HG02981 (cell line): Measurements from ENCODE around the gene PRSS36.
A peak's percentile ranks its signal among the peaks of the same experiment; 100 is the strongest.

Experiments
- ATAC-seq: cut with Tn5 transposase; IDR thresholded peaks from one replicate; pipeline ENCODE4 v1.9.1; 2021; ENCODE audit warnings: mild to moderate bottlenecking, moderate library complexity; ENCODE audit not compliant: unreplicated experiment

Gene PRSS36

DNA sequence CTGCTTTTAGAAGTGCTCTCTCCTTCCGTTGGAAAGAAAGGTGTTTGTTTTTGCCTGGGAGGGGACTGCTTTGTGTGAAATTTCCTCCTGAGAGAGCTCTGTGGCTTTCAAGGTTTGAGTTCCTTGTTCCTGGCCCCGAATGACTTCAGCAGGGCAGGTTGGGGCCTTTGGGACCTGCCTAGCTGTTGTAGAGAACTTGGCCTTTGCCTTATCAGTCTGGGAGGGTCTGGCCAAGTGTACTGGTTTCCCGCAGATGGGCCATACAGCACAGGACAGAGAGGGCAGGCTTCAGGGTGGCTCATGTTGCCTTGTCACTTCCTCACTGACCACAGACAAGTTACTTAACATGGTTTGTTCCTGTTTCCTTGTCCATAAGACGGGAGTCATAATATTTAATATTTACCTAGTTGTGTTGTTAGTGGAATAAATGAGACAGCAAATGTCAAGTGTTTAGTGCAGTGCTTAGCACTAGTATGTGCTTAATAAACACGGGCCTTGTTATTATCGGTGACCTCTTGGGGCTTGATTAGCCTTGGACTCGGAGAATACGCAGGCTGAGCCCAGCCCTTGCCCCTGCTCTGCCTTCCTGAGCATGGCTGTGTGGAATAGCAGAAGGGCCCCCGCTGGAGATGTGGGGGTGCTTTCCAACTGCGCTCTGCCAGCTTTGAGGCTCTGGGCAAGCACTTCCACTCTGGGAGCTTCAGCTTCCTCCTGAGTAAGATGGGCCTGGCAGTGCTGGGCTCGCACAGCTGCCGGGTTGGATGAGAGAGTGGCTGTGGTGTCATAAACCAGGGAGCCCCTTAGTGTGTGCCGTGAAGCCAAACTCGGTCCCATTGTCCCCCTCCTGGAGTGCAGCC is 20.9 kb downstream of the PRSS36 start:
- ATAC-seq = no peak

DNA sequence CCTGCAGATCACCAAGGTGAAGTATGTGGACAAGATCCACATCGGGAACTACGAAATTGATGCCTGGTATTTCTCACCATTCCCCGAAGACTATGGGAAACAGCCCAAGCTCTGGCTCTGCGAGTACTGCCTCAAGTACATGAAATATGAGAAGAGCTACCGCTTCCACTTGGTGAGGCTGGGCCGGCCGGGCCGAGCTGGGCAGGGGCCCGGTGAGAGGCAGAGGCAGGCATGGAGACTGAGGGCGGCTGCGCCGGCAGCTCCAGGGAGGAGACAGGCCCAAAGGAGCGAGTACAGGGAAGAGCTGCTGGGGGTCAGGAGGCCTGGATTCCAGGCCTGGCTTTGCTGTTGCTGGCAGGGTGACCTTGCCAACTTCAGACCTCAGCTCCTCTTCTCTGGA is 22.7 kb downstream of the PRSS36 start:
- no peak for ATAC-seq

DNA sequence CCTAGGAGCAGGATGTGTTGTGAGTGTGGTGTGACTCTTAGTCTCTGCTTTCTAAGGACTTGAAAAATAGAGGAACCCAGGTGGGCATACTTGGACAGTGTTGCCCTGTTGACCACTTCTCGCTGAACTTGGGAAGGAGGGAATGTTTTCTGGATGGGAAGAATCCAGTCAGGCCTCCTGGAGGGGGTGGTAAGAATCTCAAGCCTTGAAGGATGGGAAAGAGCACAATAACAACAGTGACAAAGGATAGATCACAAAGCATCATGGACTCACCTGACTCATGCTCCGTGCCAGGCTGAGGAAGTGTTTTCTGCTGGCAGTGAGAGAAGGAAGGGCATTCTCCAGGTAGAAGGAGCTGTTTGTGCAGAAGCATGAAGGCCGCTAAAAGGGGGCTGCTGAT is 24.0 kb downstream of the PRSS36 start:
- ATAC-seq = no peak

DNA sequence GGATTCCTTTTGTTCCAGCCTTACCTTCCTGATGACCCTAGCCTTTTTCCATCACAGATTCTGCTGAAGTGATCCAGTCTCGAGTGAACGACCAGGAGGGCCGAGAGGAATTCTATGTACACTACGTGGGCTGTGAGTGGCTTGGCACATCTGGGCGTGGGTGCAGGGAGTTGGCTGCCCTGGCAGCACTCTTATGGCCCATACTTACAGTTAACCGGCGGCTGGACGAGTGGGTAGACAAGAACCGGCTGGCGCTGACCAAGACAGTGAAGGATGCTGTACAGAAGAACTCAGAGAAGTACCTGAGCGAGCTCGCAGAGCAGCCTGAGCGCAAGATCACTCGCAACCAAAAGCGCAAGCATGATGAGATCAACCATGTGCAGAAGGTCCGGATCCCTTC is 29.7 kb downstream of the PRSS36 start:
- no peak for ATAC-seq

DNA sequence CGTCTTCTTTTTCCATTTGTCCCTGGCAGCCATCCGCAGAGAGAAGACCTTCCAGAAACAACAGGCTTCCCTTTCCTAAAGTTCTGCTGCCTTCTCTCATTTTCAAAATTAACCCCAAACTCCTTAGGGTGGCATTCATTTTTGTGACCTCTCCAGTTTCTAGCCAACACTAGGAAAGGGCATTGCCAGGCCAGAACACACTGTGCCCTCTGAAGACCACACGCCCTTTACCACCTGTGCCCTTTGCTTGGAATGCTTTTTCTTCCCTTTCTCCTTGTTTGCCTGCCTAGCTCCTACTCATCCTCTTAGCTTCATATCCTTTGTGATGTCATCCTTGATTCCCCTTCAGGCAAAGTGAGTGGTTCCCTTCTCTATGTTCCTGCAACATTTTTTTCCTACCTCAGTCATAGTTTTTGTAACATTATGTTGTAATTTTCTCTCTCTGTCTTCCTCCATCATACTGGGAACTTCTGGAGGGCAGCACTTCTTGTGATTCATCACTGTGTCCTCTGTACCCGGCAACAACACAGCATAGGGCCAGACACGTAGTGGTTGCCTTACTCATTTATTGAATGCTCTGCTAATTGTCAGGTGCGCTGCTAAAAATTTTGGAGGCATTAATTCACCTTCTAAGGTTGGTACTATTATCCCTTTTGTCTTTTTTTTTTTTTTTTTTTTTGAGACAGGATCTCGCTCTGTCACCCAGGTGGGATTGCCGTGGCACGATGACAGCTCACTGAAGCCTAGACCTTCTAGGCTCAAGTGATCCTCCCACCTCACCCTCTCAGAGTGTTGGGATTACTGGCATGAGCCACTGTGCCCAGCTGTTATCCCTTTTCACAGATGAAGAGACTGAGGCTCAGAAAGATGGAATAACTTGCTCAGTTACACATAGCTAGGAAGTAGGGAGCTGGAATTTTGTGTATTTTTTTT is 31.4 kb downstream of the PRSS36 start:
- ATAC-seq = no peak

DNA sequence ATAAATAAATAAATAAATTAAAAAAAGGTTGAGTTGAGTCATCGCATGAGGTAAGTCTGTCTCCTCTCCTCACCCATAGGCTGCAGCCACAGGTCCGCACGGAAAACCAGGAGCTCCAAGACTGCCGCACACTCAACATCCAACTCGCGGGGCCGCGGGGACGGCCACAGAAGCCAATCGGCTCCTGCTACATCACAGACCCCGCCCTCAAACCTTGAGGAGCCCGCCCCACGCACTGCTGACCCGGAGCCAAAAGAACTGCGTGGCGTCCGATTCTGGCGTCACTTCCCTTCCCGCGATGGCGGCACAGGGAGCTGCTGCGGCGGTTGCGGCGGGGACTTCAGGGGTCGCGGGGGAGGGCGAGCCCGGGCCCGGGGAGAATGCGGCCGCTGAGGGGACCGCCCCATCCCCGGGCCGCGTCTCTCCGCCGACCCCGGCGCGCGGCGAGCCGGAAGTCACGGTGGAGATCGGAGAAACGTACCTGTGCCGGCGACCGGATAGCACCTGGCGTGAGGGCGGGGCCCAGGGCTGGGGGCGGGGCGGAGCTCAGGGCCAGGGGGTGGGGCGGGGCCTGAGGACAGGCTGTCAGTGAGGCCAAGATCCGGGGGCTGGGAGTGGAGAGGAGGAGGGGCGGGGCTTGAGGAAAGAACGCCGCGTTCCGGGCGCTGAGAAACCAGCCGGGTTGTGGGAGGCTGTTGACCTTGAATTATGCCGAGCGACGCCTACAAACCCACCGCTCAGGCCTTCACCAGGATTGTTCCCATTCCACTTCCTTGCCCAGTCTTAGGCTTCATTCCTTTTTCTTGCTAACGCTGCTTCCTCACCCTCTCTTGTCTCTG is 32.3 kb downstream of the PRSS36 start, which contains the start of gene KAT8:
KAT8 (plus strand) TSS at position 281 of the 839 bp plus-strand sequence; CDS start at position 299, 18 bp downstream.
- ATAC-seq = peak; percentile 85

DNA sequence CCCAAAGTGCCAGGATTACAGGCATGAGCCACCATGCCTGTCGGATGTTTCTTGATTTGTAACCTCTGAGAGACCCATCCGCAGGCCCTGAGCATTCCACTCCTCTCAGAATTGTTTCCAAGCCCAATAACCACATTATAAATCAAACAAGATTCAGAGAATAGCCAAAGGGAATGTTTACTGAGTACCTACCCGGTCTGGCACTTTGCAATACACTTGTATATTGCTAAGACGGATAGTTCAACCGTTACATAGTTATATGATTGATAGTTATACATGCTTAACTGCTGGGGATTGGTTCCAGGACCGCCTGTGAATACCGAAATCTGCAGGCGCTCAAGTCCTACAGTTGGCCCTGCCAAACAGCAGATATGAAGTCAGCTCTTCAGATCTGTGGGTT is 35.4 kb downstream of the PRSS36 start:
- no peak for ATAC-seq

DNA sequence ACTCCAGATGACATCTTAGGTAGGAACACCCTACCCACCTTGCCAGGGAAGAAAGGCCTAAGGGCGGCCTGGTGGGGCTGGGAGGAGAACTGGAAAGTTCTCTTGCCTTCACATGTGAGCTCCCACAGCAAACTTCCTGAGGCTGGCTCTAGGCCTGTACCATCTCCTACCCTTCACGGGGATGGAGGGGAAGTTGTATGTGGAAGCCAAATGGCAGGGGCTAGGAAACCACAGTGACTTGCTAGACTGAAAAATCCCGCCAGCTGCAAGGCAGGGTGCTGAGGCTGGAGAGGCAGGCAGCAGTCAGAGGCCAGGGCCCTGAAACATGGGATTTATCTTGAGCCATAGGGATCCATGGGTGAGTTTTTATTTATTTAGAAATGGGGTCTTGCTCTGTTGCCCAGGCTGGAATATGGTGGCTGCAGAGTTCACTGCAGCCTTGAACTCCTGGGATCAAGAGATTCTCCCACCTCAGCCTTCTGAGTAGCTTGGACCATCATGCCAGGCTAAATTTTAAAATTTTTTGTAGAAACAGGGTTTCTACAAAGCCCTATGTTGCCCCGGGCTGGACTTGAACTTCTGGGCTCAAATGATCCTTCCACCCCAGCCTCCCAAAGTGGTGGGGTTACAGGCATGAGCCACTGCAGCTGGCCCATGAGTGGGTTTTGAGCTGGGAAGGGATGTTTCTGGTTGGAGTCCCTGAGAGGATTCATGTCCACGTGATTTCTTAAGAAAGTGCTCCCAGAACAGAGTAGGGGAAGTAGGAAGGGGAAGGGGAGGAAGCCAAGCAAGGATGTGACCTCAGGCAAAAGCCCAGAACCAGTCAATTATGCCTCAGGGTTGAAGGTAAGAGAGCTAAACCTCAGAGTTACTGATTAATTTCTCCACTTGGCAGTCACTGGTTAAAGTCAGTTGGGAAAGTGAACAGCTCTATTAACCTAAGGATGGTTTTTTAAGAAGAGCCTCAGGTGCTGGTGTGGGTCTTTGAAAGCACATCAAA is 36.4 kb downstream of the PRSS36 start:
- ATAC-seq = peak; percentile 30

DNA sequence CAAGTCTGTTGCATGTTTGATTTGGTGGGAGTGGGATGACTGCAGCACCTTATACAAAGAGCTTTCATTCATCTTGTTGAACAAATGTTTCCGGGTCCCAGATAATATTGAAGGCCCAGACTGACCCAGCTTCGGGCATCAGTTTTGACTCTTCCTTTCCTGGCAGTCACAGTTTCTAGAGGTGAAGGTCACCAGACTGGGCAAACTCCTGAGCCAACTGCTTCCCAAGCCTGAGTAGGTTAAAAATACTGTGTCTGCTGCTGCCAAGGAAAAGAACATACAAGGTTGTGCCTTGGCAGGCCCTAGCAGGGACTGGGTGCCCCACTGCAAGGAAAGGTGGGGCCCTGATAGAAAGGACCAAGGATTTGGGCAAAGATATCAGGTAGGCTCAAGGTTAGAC is 37.2 kb downstream of the PRSS36 start:
- ATAC-seq = no peak

DNA sequence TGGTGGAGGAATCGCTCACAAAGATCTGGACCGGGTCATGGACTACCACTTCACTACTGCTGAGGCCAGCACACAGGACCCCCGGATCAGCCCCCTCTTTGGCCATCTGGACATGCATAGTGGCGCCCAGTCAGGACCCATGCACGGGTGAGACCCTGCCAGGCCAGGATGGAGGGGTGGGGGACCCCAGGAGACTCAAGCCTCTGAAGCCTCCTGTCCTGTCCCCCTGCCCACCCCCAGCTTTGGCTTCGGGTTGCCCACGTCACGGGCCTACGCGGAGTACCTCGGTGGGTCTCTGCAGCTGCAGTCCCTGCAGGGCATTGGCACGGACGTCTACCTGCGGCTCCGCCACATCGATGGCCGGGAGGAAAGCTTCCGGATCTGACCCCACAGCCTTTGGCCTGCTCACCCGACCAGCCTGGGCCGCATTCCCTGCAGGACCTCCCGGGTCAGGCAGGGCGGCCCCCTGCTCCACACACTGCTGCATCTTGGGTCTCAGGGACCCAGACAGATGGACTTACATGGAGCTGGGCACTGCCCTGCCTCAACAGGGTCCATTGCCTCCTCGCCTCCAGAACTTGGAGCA is 37.9 kb downstream of the PRSS36 start:
- no peak for ATAC-seq

DNA sequence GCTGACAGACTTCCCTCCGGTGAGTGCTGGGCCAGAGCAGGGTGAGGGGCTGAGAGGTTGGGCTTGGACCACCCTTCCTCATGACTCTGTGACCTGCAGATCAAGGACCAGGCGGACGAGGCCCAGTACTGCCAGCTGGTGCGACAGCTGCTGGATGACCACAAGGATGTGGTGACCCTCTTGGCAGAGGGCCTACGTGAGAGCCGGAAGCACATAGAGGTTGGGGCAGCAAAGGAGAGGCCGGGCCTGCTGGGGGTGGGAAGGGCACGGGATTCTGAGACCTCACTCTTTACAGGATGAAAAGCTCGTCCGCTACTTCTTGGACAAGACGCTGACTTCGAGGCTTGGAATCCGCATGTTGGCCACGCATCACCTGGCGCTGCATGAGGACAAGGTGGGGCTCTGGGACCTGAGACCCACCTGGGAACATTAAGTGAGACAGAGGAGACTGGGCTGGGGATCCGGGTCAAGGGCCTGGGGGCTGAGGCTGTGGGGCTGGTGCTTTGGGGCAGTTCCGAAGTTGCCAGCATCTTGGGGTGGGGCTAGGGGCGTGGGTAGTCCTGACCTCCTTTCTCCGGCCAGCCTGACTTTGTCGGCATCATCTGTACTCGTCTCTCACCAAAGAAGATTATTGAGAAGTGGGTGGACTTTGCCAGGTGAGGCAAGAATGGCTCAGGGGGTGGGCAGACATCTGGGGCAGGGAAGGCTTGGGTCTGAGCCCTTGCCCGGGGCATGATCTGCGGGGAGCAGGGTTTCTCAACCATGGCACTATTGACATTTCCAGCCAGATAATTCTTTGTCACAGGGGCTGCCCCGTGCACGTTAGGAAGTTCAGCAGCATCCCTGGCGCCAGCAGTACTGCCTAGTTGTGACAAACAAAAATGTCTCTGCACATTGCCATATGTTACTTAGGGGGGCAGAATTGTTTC is 39.5 kb downstream of the PRSS36 start:
- no peak for ATAC-seq

DNA sequence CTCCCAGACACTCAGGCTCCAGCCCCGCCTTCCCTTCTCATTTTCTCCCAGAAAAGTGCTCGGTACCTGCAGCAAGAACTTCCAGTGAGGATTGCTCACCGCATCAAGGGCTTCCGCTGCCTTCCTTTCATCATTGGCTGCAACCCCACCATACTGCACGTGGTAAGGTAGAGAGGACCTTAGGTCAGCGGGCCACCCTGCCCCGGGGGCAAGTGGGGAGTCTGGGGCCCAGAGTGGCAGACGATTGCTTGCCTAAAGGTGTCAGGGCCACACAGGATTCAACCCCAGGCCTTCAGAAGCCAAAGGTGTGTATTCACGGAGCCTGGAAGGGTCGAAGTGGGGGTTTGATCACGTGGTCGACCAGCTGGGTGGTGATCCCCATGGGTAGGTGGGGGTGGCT is 40.2 kb downstream of the PRSS36 start:
- no peak for ATAC-seq

DNA sequence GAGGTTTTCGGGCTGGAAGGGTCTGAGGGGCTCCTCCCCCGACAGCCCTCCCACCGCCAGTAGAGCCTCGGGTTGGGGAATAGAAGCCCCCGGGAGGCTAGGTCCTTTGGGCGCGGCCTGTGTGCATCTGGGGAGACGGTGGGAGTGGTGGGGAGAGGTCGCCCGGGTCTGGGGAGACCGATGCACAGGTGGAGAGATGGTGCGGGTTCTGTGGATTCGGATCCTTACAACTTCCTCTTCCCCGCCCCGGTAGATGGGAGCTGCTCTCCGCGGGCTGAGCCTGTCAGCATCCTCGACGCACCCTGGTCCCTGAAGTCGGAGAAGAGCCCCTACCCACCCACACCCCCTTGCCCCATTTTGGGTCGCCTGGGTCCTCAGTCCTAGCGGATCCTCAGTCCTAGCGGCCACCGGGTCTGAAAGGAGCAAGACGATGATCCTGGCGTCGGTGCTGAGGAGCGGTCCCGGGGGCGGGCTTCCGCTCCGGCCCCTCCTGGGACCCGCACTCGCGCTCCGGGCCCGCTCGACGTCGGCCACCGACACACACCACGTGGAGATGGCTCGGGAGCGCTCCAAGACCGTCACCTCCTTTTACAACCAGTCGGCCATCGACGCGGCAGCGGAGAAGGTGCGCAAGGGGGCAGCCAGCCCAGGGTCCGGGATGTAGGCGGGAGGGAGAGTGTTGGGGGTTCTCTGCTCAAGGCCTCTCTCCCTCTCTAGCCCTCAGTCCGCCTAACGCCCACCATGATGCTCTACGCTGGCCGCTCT is 40.9 kb downstream of the PRSS36 start:
- no peak for ATAC-seq

DNA sequence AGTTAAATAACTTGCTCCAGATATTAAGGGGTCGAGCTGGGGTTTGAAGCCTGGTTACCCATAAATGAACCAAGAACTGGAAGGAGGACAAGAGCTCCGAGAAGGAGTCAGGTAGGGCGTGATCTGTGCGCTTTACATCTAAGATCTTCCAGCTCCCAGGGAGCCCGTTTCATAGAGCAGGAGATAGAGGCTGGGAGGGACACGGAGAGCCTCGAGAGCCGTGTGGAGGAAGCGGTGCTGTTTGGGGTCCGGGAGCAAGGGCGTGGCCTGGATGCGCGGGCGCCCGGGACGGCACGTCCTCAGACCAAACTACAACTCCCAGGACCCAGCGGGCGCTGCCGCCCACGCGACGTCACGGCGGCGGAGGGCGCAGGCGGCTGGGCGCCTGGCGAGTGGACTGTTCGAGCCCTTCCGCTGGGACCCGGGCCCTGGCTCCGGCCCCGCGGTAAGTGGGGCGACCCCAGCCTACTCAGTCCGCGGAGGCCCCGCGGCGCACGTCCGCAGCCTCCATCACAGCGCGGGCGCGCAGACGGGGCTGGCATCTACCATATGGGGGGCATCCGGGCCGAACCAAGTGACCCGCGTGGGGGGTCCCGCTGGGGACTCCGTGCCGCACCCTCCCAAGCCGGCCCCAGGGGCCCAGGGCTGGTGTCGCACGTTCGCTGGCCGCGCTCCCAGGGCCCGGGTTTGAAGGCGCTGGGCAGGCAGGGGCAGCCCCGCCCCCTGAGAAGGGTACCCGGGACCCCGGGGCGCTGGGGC is 41.7 kb downstream of the PRSS36 start, which contains the start of gene BCKDK:
BCKDK (plus strand) TSS at position 352 of the 759 bp plus-strand sequence. CDS start 838 bp downstream, outside the sequence.
- peak; percentile 67 for ATAC-seq

DNA sequence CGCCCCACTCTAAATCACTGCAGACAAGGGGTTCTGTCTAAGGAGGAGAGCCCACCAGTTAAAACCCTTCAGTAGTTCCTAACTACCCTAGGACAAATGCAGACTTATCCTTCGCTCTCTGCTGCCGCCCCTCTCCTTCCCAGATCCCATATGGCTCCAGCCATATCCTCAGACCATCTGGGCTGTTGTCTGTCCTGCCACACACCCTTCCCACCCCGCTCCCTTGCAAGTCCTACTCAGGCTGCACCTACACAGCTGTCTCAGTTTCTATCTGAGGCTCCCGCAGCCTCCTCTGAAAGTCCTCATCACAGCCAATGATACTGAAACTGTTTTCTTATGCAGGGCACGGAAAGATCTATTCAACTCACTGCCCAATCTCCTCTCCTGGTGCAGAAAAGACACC is 42.4 kb downstream of the PRSS36 start:
- ATAC-seq = peak; percentile 49
